ENCODE measurements around the gene TTLL13.
"Not testable (repeated sequence)": the region's sequence is repeated elsewhere in the genome, so short reads cannot be mapped to it uniquely, and the experiment has no call there.

TTLL13 gene

GRCh38 chr15:90291679-90292356 lies 42.5 kb downstream of the TTLL13 start:
- DNase-seq, result peak; percentile 65

- DNase-seq, result peak; percentile 95
Observed at GRCh38 chr15:90293040-90293810, 43.9 kb downstream of the TTLL13 start.

- no peak for DNase-seq
Observed at GRCh38 chr15:90294159-90294558, 44.8 kb downstream of the TTLL13 start.

- DNase-seq, result no peak
Observed at GRCh38 chr15:90294601-90295269, 45.4 kb downstream of the TTLL13 start.

- no peak for DNase-seq
Observed at GRCh38 chr15:90295270-90295648, 45.9 kb downstream of the TTLL13 start.

GRCh38 chr15:90296316-90296884 lies 47.0 kb downstream of the TTLL13 start:
- not testable (repeated sequence) for DNase-seq

- no peak for DNase-seq
Observed at GRCh38 chr15:90297021-90297420, 47.7 kb downstream of the TTLL13 start.

GRCh38 chr15:90300541-90300940 lies 51.2 kb downstream of the TTLL13 start:
- no peak for DNase-seq

GRCh38 chr15:90300988-90301706 lies 51.8 kb downstream of the TTLL13 start:
- DNase-seq, result peak; percentile 68

- DNase-seq, result no peak
Observed at GRCh38 chr15:90301707-90302300, 52.4 kb downstream of the TTLL13 start.

- DNase-seq, result not testable (repeated sequence)
Observed at GRCh38 chr15:90305355-90305754, 56.0 kb downstream of the TTLL13 start.

GRCh38 chr15:90305932-90306331 lies 56.6 kb downstream of the TTLL13 start:
- DNase-seq, result no peak

GRCh38 chr15:90306560-90306959 lies 57.2 kb downstream of the TTLL13 start:
- DNase-seq, result no peak

- DNase-seq, result no peak
Observed at GRCh38 chr15:90307661-90308060, 58.3 kb downstream of the TTLL13 start.

- DNase-seq, result no peak
Observed at GRCh38 chr15:90309020-90309419, 59.7 kb downstream of the TTLL13 start.
